ENCODE measurements around the gene MACO1.
"Not testable (repeated sequence)": the region's sequence is repeated elsewhere in the genome, so short reads cannot be mapped to it uniquely, and the experiment has no call there.

Gene MACO1

GRCh38 chr1:25504706-25505595 lies 74.3 kb downstream of the MACO1 start:
- Histone ChIP-seq H3K36me3 (ENCODE audit: insufficient read depth, low read length) (no peaks in the 10 kb centered on the region), H3K4me2 (ENCODE audit: low read length) (no peak overlapping the region), H3K4me1 (ENCODE audit: control insufficient read depth, insufficient read depth, low read length) (peaks cover 8% of the 10 kb centered on the region), H3K9me3 (replicated peaks; ENCODE audit: low read length) (no peaks in the 10 kb centered on the region), H3K4me3 (ENCODE audit: low read length) (no peak overlapping the region), H3K27me3 (ENCODE audit: control insufficient read depth, insufficient read depth, low read length) (no peaks in the 10 kb centered on the region), H3K9ac (ENCODE audit: low read depth, low read length) (no peak overlapping the region)

GRCh38 chr1:25505656-25506385 lies 75.1 kb downstream of the MACO1 start:
- no peak overlapping the region for H3K4me2 ChIP-seq (ENCODE audit: low read length)

GRCh38 chr1:25506566-25507463 lies 76.1 kb downstream of the MACO1 start:
- H3K9me3 ChIP-seq (replicated peaks; ENCODE audit: low read length); H3K9ac ChIP-seq (ENCODE audit: low read depth, low read length); H3K4me2 ChIP-seq (ENCODE audit: low read length); H3K4me3 ChIP-seq (ENCODE audit: low read length); H3K27me3 ChIP-seq (ENCODE audit: control insufficient read depth, insufficient read depth, low read length); H3K36me3 ChIP-seq (ENCODE audit: insufficient read depth, low read length); H3K4me1 ChIP-seq (ENCODE audit: control insufficient read depth, insufficient read depth, low read length): not testable (repeated sequence)

More at GRCh38 chr1:25505656-25506385, 75.1 kb downstream of the MACO1 start:
- Histone ChIP-seq H3K27me3 (ENCODE audit: control insufficient read depth, insufficient read depth, low read length) (no peaks in the 10 kb centered on the region), H3K9me3 (replicated peaks; ENCODE audit: low read length) (no peaks in the 10 kb centered on the region), H3K4me1 (ENCODE audit: control insufficient read depth, insufficient read depth, low read length) (peaks cover under 1% of the 10 kb centered on the region), H3K4me3 (ENCODE audit: low read length) (no peak overlapping the region), H3K9ac (ENCODE audit: low read depth, low read length) (no peak overlapping the region), H3K36me3 (ENCODE audit: insufficient read depth, low read length) (no peaks in the 10 kb centered on the region)

- H3K4me3 ChIP-seq (ENCODE audit: low read length), result no peak overlapping the region
- no peaks in the 10 kb centered on the region for H3K4me1 ChIP-seq (ENCODE audit: control insufficient read depth, insufficient read depth, low read length)
- H3K36me3 ChIP-seq (ENCODE audit: insufficient read depth, low read length), result no peaks in the 10 kb centered on the region
- no peak overlapping the region for H3K9ac ChIP-seq (ENCODE audit: low read depth, low read length)
- H3K9me3 ChIP-seq (replicated peaks; ENCODE audit: low read length), result no peaks in the 10 kb centered on the region
- peaks cover 3% of the 10 kb centered on the region for H3K27me3 ChIP-seq (ENCODE audit: control insufficient read depth, insufficient read depth, low read length)
- no peak overlapping the region for H3K4me2 ChIP-seq (ENCODE audit: low read length)
Observed at GRCh38 chr1:25513666-25514065, 83.0 kb downstream of the MACO1 start.

- Histone ChIP-seq H3K9ac (ENCODE audit: low read depth, low read length) (no peak overlapping the region), H3K4me1 (ENCODE audit: control insufficient read depth, insufficient read depth, low read length) (peaks cover 3% of the 10 kb centered on the region), H3K9me3 (replicated peaks; ENCODE audit: low read length) (no peaks in the 10 kb centered on the region), H3K4me2 (ENCODE audit: low read length) (no peak overlapping the region), H3K4me3 (ENCODE audit: low read length) (no peak overlapping the region), H3K27me3 (ENCODE audit: control insufficient read depth, insufficient read depth, low read length) (peaks cover 3% of the 10 kb centered on the region), H3K36me3 (ENCODE audit: insufficient read depth, low read length) (no peaks in the 10 kb centered on the region)
Observed at GRCh38 chr1:25515033-25515432, 84.3 kb downstream of the MACO1 start.

GRCh38 chr1:25516686-25517085 lies 86.0 kb downstream of the MACO1 start:
- Histone ChIP-seq H3K36me3 (ENCODE audit: insufficient read depth, low read length) (no peaks in the 10 kb centered on the region), H3K9ac (ENCODE audit: low read depth, low read length) (no peak overlapping the region), H3K9me3 (replicated peaks; ENCODE audit: low read length) (no peaks in the 10 kb centered on the region), H3K4me2 (ENCODE audit: low read length) (no peak overlapping the region), H3K4me3 (ENCODE audit: low read length) (no peak overlapping the region), H3K27me3 (ENCODE audit: control insufficient read depth, insufficient read depth, low read length) (peaks cover 3% of the 10 kb centered on the region), H3K4me1 (ENCODE audit: control insufficient read depth, insufficient read depth, low read length) (peaks cover 6% of the 10 kb centered on the region)

GRCh38 chr1:25517476-25518394 lies 87.0 kb downstream of the MACO1 start:
- no peak overlapping the region for H3K9ac ChIP-seq (ENCODE audit: low read depth, low read length)
- peaks cover 6% of the 10 kb centered on the region for H3K4me1 ChIP-seq (ENCODE audit: control insufficient read depth, insufficient read depth, low read length)

GRCh38 chr1:25519624-25520023 lies 88.9 kb downstream of the MACO1 start:
- no peak overlapping the region for H3K4me2 ChIP-seq (ENCODE audit: low read length)

More at GRCh38 chr1:25517476-25518394, 87.0 kb downstream of the MACO1 start:
- Histone ChIP-seq H3K36me3 (ENCODE audit: insufficient read depth, low read length) (no peaks in the 10 kb centered on the region), H3K4me3 (ENCODE audit: low read length) (no peak overlapping the region), H3K9me3 (replicated peaks; ENCODE audit: low read length) (no peaks in the 10 kb centered on the region), H3K27me3 (ENCODE audit: control insufficient read depth, insufficient read depth, low read length) (peaks cover 3% of the 10 kb centered on the region), H3K4me2 (ENCODE audit: low read length) (no peak overlapping the region)

GRCh38 chr1:25520446-25521061 lies 89.9 kb downstream of the MACO1 start:
- peaks cover 6% of the 10 kb centered on the region for H3K9me3 ChIP-seq (replicated peaks; ENCODE audit: low read length)
- no peaks in the 10 kb centered on the region for H3K36me3 ChIP-seq (ENCODE audit: insufficient read depth, low read length)
- no peak overlapping the region for H3K4me3 ChIP-seq (ENCODE audit: low read length)
- peaks cover 6% of the 10 kb centered on the region for H3K4me1 ChIP-seq (ENCODE audit: control insufficient read depth, insufficient read depth, low read length)
- H3K9ac ChIP-seq (ENCODE audit: low read depth, low read length), result no peak overlapping the region
- no peak overlapping the region for H3K4me2 ChIP-seq (ENCODE audit: low read length)
- peaks cover 18% of the 10 kb centered on the region for H3K27me3 ChIP-seq (ENCODE audit: control insufficient read depth, insufficient read depth, low read length)

More at GRCh38 chr1:25519624-25520023, 88.9 kb downstream of the MACO1 start:
- no peak overlapping the region for H3K4me3 ChIP-seq (ENCODE audit: low read length)
- no peak overlapping the region for H3K9ac ChIP-seq (ENCODE audit: low read depth, low read length)
- peaks cover 6% of the 10 kb centered on the region for H3K4me1 ChIP-seq (ENCODE audit: control insufficient read depth, insufficient read depth, low read length)
- H3K9me3 ChIP-seq (replicated peaks; ENCODE audit: low read length), result no peaks in the 10 kb centered on the region
- H3K36me3 ChIP-seq (ENCODE audit: insufficient read depth, low read length), result no peaks in the 10 kb centered on the region
- H3K27me3 ChIP-seq (ENCODE audit: control insufficient read depth, insufficient read depth, low read length), result peaks cover 9% of the 10 kb centered on the region

GRCh38 chr1:25522031-25522655 lies 91.4 kb downstream of the MACO1 start:
- no peaks in the 10 kb centered on the region for H3K36me3 ChIP-seq (ENCODE audit: insufficient read depth, low read length)
- H3K27me3 ChIP-seq (ENCODE audit: control insufficient read depth, insufficient read depth, low read length), result peaks cover 25% of the 10 kb centered on the region
- peaks cover 6% of the 10 kb centered on the region for H3K9me3 ChIP-seq (replicated peaks; ENCODE audit: low read length)
- H3K4me1 ChIP-seq (ENCODE audit: control insufficient read depth, insufficient read depth, low read length), result peaks cover 6% of the 10 kb centered on the region
- H3K9ac ChIP-seq (ENCODE audit: low read depth, low read length), result no peak overlapping the region
- no peak overlapping the region for H3K4me3 ChIP-seq (ENCODE audit: low read length)
- H3K4me2 ChIP-seq (ENCODE audit: low read length), result no peak overlapping the region

Data from skeletal muscle satellite cell (primary cell).